HEK293T (cell line): ENCODE results near the gene XKR7.

ENCODE experiments used
- ARNT ChIP-seq: fragments of 450-650 bp; IDR thresholded peaks from 2 replicates; pipeline ENCODE4 v1.6.1; 2017; ENCODE audit warnings: mild to moderate bottlenecking
- BHLHE40 ChIP-seq: fragments of 450-650 bp; IDR thresholded peaks from 2 replicates; pipeline ENCODE4 v1.6.1; 2016; ENCODE audit warnings: mild to moderate bottlenecking, moderate library complexity, borderline replicate concordance
- CTBP1 ChIP-seq: fragments of 450-650 bp; IDR thresholded peaks from 2 replicates; pipeline ENCODE4 v1.6.1; 2016; ENCODE audit warnings: borderline replicate concordance
- ELF4 ChIP-seq: fragments of 450-650 bp; IDR thresholded peaks from 2 replicates; pipeline ENCODE4 v1.6.1; 2017; ENCODE audit warnings: antibody characterized with exemption
- FOXA1 ChIP-seq: fragments of 450-650 bp; IDR thresholded peaks from 2 replicates; pipeline ENCODE4 v1.6.1; 2016; ENCODE audit warnings: mild to moderate bottlenecking
- FOXK2 ChIP-seq: fragments of 450-650 bp; IDR thresholded peaks from 2 replicates; pipeline ENCODE4 v1.6.1; 2016; ENCODE audit warnings: mild to moderate bottlenecking
- FOXM1 ChIP-seq: fragments of 450-650 bp; IDR thresholded peaks from 2 replicates; pipeline ENCODE4 v1.6.1; 2017; ENCODE audit warnings: mild to moderate bottlenecking, borderline replicate concordance
- HDGF ChIP-seq: fragments of 450-650 bp; IDR thresholded peaks from 2 replicates; pipeline ENCODE4 v1.6.1; 2017; ENCODE audit warnings: antibody characterized with exemption, borderline replicate concordance
- L3MBTL2 ChIP-seq: fragments of 450-650 bp; conservative IDR thresholded peaks from 2 replicates; pipeline ENCODE4 v1.6.1; 2016; ENCODE audit warnings: mild to moderate bottlenecking
- LEF1 ChIP-seq: fragments of 450-650 bp; IDR thresholded peaks from 2 replicates; pipeline ENCODE4 v1.6.1; 2017; ENCODE audit warnings: mild to moderate bottlenecking, borderline replicate concordance
- PKNOX1 ChIP-seq: fragments of 450-650 bp; IDR thresholded peaks from 2 replicates; pipeline ENCODE4 v1.6.1; 2016
- SP1 ChIP-seq: fragments of 450-650 bp; IDR thresholded peaks from 2 replicates; pipeline ENCODE4 v1.6.1; 2017
- SUZ12 ChIP-seq: fragments of 450-650 bp; IDR thresholded peaks from 2 replicates; pipeline ENCODE4 v1.6.1; 2016; ENCODE audit warnings: mild to moderate bottlenecking
- ZNF384 ChIP-seq: fragments of 450-650 bp; IDR thresholded peaks from 2 replicates; pipeline ENCODE4 v1.6.1; 2016

GRCh38 chr20:31927627-31928159, 40.3 kb upstream of the XKR7 start:
- TF ChIP-seq PKNOX1, result no peak
- TF ChIP-seq BHLHE40, result no peak
- no peak for TF ChIP-seq FOXM1
- TF ChIP-seq FOXA1, result no peak
- no peak for TF ChIP-seq HDGF
- TF ChIP-seq ARNT, result no peak
- no peak for TF ChIP-seq FOXK2
- no peak for TF ChIP-seq L3MBTL2
- no peak for TF ChIP-seq SP1
- TF ChIP-seq ELF4, result no peak
- TF ChIP-seq ZNF384, result no peak
- TF ChIP-seq LEF1, result no peak
- TF ChIP-seq CTBP1, result no peak
- no peak for TF ChIP-seq SUZ12
